AG09309 (cell line): Measurements from ENCODE around the gene DCUN1D3.
"Not testable (repeated sequence)": the region's sequence is repeated elsewhere in the genome, so short reads cannot be mapped to it uniquely, and the experiment has no call there.

ENCODE experiments used
- DNase-seq: peaks from one replicate; pipeline ENCODE4 v3.0.0-alpha.2; 2010; ENCODE audit warnings: low read depth
- H3K4me3 ChIP-seq: 2 replicates; pipeline ENCODE4 v1.5.1; 2011; ENCODE audit warnings: mild to moderate bottlenecking, low read depth, low read length, moderate library complexity; ENCODE audit not compliant: control insufficient read depth
- CTCF ChIP-seq: IDR thresholded peaks from 2 replicates; pipeline ENCODE4 v1.5.1; 2011; ENCODE audit warnings: mild to moderate bottlenecking, low read depth, low read length, inconsistent platforms; ENCODE audit not compliant: insufficient read depth, control insufficient read depth; ENCODE audit errors: missing control alignments

The DCUN1D3 gene

DNA sequence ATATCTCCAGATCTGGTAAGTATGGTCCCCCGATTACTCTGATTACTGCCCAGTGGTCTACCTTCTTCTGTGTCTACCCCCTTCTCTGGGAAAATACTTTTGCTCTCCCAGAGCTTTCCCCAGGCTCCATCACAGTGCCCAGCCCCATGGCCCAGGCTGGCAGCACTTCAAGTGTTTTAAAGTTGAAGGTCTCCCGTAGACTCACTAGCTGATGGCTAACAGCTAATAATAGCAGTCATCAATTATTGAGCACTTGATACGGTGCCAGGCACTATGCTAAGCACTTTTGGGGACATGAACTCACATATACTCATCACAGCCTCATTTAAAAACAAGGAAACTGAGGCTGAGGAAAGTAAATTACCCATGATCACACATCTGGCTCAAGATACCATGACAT is 33.4 kb downstream of the DCUN1D3 start:
- no peak overlapping the region for H3K4me3 ChIP-seq
- no peak for DNase-seq
- no peak for TF ChIP-seq CTCF

- no peak overlapping the region for H3K4me3 ChIP-seq
- no peak for TF ChIP-seq CTCF
- peak; percentile 60 for DNase-seq
Measured at GRCh38 chr16:20866145-20866772, 33.9 kb downstream of the DCUN1D3 start.

DNA sequence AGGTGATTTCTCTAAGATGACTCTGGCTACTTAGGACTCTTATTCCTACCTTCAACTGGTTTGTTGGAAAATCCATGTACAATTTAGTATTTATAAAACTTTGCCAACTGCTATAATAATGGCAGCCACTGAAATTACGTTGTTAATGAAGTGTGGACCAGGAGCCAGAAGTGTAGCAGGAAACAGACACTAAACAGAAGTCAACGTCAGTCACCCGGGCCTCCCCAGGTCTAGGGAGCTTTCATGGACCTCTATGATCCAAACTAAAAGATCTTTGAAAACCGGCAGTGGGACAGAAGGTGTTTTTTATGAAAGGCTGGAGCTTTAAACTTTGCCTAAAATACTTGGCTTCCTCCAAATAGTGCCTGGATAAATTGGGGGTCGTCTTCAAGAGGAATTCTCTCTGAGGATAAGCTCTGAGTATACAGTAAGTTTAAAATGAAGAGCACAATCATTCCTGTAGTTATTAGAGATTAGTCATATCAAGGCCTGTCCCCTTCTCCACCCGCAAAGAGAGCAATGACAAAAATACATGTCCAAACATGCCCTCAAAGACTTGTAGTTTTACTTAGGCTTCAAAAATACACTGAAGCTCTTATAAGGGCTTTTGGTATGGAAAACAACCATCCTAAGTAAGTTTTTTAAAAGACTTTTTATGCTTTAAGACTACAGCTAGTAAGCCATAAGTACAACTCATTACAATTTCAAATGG is 34.6 kb downstream of the DCUN1D3 start:
- TF ChIP-seq CTCF: no peak

GRCh38 chr16:20864376-20864775 is 35.8 kb downstream of the DCUN1D3 start:
- H3K4me3 ChIP-seq, DNase-seq: not testable (repeated sequence)

More for the DNA sequence above, 34.6 kb downstream of the DCUN1D3 start:
- DNase-seq: no peak
- no peak overlapping the region for H3K4me3 ChIP-seq

GRCh38 chr16:20862162-20862960 is 37.8 kb downstream of the DCUN1D3 start:
- H3K4me3 ChIP-seq: no peak overlapping the region
- DNase-seq: no peak
- TF ChIP-seq CTCF: no peak

- not testable (repeated sequence) for H3K4me3 ChIP-seq, DNase-seq
Measured at GRCh38 chr16:20860995-20861394, 39.2 kb downstream of the DCUN1D3 start.

DNA sequence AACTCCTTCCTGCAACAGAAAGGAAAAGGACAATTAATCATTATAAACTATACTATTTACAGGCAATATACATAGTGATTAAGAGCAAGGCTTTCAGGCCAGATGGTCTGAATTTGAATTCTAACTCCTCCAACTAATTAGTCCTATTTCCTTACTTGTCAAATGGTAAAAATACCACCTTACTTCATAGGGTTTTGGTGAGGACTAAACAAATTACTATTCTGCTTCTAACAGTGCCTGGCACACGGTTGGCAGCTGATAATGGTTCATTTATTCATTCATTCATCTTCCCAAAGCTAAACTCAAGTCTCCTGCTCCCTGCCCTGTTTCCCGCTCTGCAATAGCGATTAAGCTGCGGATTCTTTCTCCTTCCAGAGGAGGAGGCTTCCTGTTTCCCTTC is 39.8 kb downstream of the DCUN1D3 start:
- TF ChIP-seq CTCF: no peak
- DNase-seq: no peak
- no peak overlapping the region for H3K4me3 ChIP-seq
